Measurements from ENCODE around the gene IPO4.

- TF ChIP-seq, protein P1, sequence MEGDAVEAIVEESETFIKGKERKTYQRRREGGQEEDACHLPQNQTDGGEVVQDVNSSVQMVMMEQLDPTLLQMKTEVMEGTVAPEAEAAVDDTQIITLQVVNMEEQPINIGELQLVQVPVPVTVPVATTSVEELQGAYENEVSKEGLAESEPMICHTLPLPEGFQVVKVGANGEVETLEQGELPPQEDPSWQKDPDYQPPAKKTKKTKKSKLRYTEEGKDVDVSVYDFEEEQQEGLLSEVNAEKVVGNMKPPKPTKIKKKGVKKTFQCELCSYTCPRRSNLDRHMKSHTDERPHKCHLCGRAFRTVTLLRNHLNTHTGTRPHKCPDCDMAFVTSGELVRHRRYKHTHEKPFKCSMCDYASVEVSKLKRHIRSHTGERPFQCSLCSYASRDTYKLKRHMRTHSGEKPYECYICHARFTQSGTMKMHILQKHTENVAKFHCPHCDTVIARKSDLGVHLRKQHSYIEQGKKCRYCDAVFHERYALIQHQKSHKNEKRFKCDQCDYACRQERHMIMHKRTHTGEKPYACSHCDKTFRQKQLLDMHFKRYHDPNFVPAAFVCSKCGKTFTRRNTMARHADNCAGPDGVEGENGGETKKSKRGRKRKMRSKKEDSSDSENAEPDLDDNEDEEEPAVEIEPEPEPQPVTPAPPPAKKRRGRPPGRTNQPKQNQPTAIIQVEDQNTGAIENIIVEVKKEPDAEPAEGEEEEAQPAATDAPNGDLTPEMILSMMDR (optimal IDR thresholded peaks at IDR 0.05 in 1 of 3, IDR thresholded peaks at IDR 0.05 in 1 of 3, conservative IDR thresholded peaks at IDR 0.05 in 1 of 3; ENCODE audit: extremely low read depth in 1 of 3, insufficient read depth in 2 of 3, low read length in 3 of 3): no peak
- no peak for TF ChIP-seq EZH2 (IDR thresholded peaks at IDR 0.05; ENCODE audit: low read length)
Observed at GRCh38 chr14:24238123-24238522, 49.5 kb upstream of the IPO4 start.

Data from keratinocyte (primary cell).